HUES64 (cell line): ENCODE measurements around the gene LDLRAD4.

Experiments used
- H3K27ac ChIP-seq: 2 replicates; pipeline ENCODE4 v1.7.0; 2013; ENCODE audit warnings: low read depth, low read length, inconsistent platforms
- H3K27me3 ChIP-seq: 2 replicates; pipeline ENCODE4 v1.6.1; 2013; ENCODE audit warnings: mild to moderate bottlenecking, low read length; ENCODE audit not compliant: insufficient read depth
- H3K36me3 ChIP-seq: 2 replicates; pipeline ENCODE4 v1.6.1; 2013; ENCODE audit warnings: mild to moderate bottlenecking, low read length; ENCODE audit not compliant: insufficient read depth
- H3K4me1 ChIP-seq: 2 replicates; pipeline ENCODE4 v1.6.1; 2013; ENCODE audit warnings: mild to moderate bottlenecking, low read length, moderate library complexity; ENCODE audit not compliant: insufficient read depth
- H3K4me3 ChIP-seq: 2 replicates; pipeline ENCODE4 v1.5.1; 2013; ENCODE audit warnings: mild to moderate bottlenecking, low read length, moderate library complexity
- H3K9ac ChIP-seq: 2 replicates; pipeline ENCODE4 v1.6.1; 2013; ENCODE audit warnings: mild to moderate bottlenecking, low read depth, low read length
- H3K9me3 ChIP-seq: 2 replicates; pipeline ENCODE4 v1.6.1; 2013; ENCODE audit warnings: low read depth, low read length; ENCODE audit not compliant: insufficient read depth
- WGBS: fragments of 150-250, 120-280 bp; methylation state at CpG from one replicate; pipeline ENCODE4 v1.1.7; 2013; ENCODE audit warnings: missing lambda C conversion rate; 5-methylcytosine and 5-hydroxymethylcytosine counted together

LDLRAD4 gene

GRCh38 chr18:13281406-13281805, 62.8 kb downstream of the LDLRAD4 start:
- H3K27me3 ChIP-seq = no peaks in the 10 kb centered on the region
- H3K9me3 ChIP-seq = no peaks in the 10 kb centered on the region
- H3K9ac ChIP-seq = no peak overlapping the region
- H3K27ac ChIP-seq = no peak overlapping the region
- H3K4me1 ChIP-seq = peaks cover 2% of the 10 kb centered on the region; the same call in 1 of the 2 replicates
- no peak overlapping the region for H3K4me3 ChIP-seq
- 93% methylated on average over 2 of the region's 2 CpGs for WGBS
- no peaks in the 10 kb centered on the region for H3K36me3 ChIP-seq

- H3K27me3 ChIP-seq = no peaks in the 10 kb centered on the region
- H3K27ac ChIP-seq = no peak overlapping the region
- no peaks in the 10 kb centered on the region for H3K9me3 ChIP-seq
- no peaks in the 10 kb centered on the region for H3K36me3 ChIP-seq
- 91% methylated on average over 7 of the region's 7 CpGs for WGBS
- H3K4me3 ChIP-seq = no peak overlapping the region
- no peak overlapping the region for H3K9ac ChIP-seq
- no peaks in the 10 kb centered on the region; the same call in 1 of the 2 replicates for H3K4me1 ChIP-seq
These were observed 65.2 kb downstream of the LDLRAD4 start for GRCh38 chr18:13283746-13284145.

GRCh38 chr18:13284330-13285027, 65.9 kb downstream of the LDLRAD4 start:
- no peak overlapping the region for H3K9ac ChIP-seq
- no peak overlapping the region for H3K27ac ChIP-seq
- H3K4me1 ChIP-seq = no peaks in the 10 kb centered on the region; the same call in 1 of the 2 replicates

GRCh38 chr18:13285874-13286273, 67.3 kb downstream of the LDLRAD4 start:
- Histone ChIP-seq H3K27ac (no peak overlapping the region), H3K4me3 (no peak overlapping the region), H3K27me3 (no peaks in the 10 kb centered on the region), H3K9me3 (no peaks in the 10 kb centered on the region), H3K9ac (no peak overlapping the region), H3K4me1 (no peaks in the 10 kb centered on the region), H3K36me3 (no peaks in the 10 kb centered on the region)
- WGBS = 94% methylated on average over 4 of the region's 4 CpGs

More at GRCh38 chr18:13284330-13285027, 65.9 kb downstream of the LDLRAD4 start:
- Histone ChIP-seq H3K9me3 (no peaks in the 10 kb centered on the region), H3K27me3 (no peaks in the 10 kb centered on the region), H3K4me3 (no peak overlapping the region), H3K36me3 (no peaks in the 10 kb centered on the region)
- 92% methylated on average over 22 of the region's 22 CpGs for WGBS

- H3K36me3 ChIP-seq = no peaks in the 10 kb centered on the region
- no peaks in the 10 kb centered on the region for H3K4me1 ChIP-seq
- no peak overlapping the region for H3K27ac ChIP-seq
- H3K9ac ChIP-seq = no peak overlapping the region
- H3K27me3 ChIP-seq = no peaks in the 10 kb centered on the region
- WGBS = 88% methylated on average over 14 of the region's 14 CpGs
- H3K9me3 ChIP-seq = no peaks in the 10 kb centered on the region
- no peak overlapping the region for H3K4me3 ChIP-seq
These were observed 68.0 kb downstream of the LDLRAD4 start for GRCh38 chr18:13286456-13287125.

- 83% methylated on average over 5 of the region's 6 CpGs for WGBS
- Histone ChIP-seq H3K9me3 (no peaks in the 10 kb centered on the region), H3K36me3 (no peaks in the 10 kb centered on the region), H3K9ac (no peak overlapping the region), H3K4me3 (no peak overlapping the region), H3K4me1 (no peaks in the 10 kb centered on the region), H3K27ac (no peak overlapping the region), H3K27me3 (no peaks in the 10 kb centered on the region)
These were observed 68.8 kb downstream of the LDLRAD4 start for GRCh38 chr18:13287372-13287771.

- Histone ChIP-seq H3K36me3 (no peaks in the 10 kb centered on the region), H3K27me3 (no peaks in the 10 kb centered on the region), H3K4me1 (no peaks in the 10 kb centered on the region), H3K9ac (no peak overlapping the region), H3K9me3 (no peaks in the 10 kb centered on the region), H3K27ac (no peak overlapping the region), H3K4me3 (no peak overlapping the region)
- WGBS = 91% methylated on average over 16 of the region's 16 CpGs
These were observed 70.1 kb downstream of the LDLRAD4 start for GRCh38 chr18:13288509-13289133.

GRCh38 chr18:13289481-13290205, 71.1 kb downstream of the LDLRAD4 start:
- Histone ChIP-seq H3K9me3 (no peaks in the 10 kb centered on the region), H3K27ac (no peak overlapping the region), H3K27me3 (no peaks in the 10 kb centered on the region), H3K4me3 (no peak overlapping the region), H3K9ac (no peak overlapping the region), H3K4me1 (no peaks in the 10 kb centered on the region), H3K36me3 (no peaks in the 10 kb centered on the region)
- WGBS = 88% methylated on average over 7 of the region's 8 CpGs

- Histone ChIP-seq H3K27me3 (no peaks in the 10 kb centered on the region), H3K27ac (no peak overlapping the region), H3K9ac (no peak overlapping the region), H3K4me3 (no peak overlapping the region), H3K4me1 (no peaks in the 10 kb centered on the region), H3K9me3 (no peaks in the 10 kb centered on the region), H3K36me3 (no peaks in the 10 kb centered on the region)
- WGBS = 90% methylated on average over 7 of the region's 7 CpGs
These were observed 72.3 kb downstream of the LDLRAD4 start for GRCh38 chr18:13290856-13291271.

- no peaks in the 10 kb centered on the region for H3K27me3 ChIP-seq
- no peaks in the 10 kb centered on the region for H3K4me1 ChIP-seq
- no peak overlapping the region for H3K4me3 ChIP-seq
- H3K36me3 ChIP-seq = no peaks in the 10 kb centered on the region
- 97% methylated on average over 8 of the region's 8 CpGs for WGBS
- H3K9ac ChIP-seq = no peak overlapping the region
- H3K9me3 ChIP-seq = no peaks in the 10 kb centered on the region
- no peak overlapping the region for H3K27ac ChIP-seq
These were observed 72.7 kb downstream of the LDLRAD4 start for GRCh38 chr18:13291299-13291698.
